ENCODE data around the gene ASS1. TPM values are rescaled to one million over a fixed set of nuclear protein-coding genes. Genes with fewer than 3 reads are reported as not detected.

ASS1 gene
- total RNA-seq, 1 experiment from 2014 or later, result 83.0 TPM

- H3K9me2 ChIP-seq (replicated peaks; ENCODE audit: low read length), result no peaks in the 10 kb centered on the region
- H3K4me3 ChIP-seq (ENCODE audit: low read length), result no peak overlapping the region
- no peak overlapping the region for H3K4me2 ChIP-seq (ENCODE audit: low read length)
- intact Hi-C loops (cut with micrococcal nuclease), result no loop called here
- no peak overlapping the region for H3K9ac ChIP-seq (ENCODE audit: low read length)
- TF ChIP-seq EZH2phosphoT487 (IDR thresholded peaks at IDR 0.05; ENCODE audit: borderline replicate concordance, low read length) (no peak), EZH2 (IDR thresholded peaks at IDR 0.05; ENCODE audit: low read length, unreplicated experiment) (no peak), CTCF (conservative IDR thresholded peaks at IDR 0.05; ENCODE audit: low read depth, low read length) (no peak)
- CTCF ChIA-PET, result no interaction called here
- H3K36me3 ChIP-seq (ENCODE audit: low read depth, low read length), result no peaks in the 10 kb centered on the region
- H3K9me3 ChIP-seq (ENCODE audit: low read length), result no peaks in the 10 kb centered on the region
- H3K27ac ChIP-seq (ENCODE audit: low read length), result no peak overlapping the region
- no peaks in the 10 kb centered on the region for H3F3A ChIP-seq (ENCODE audit: low read length, unreplicated experiment)
- DNase-seq (no peak), ATAC-seq (no peak)
- no peaks in the 10 kb centered on the region for H3K79me2 ChIP-seq (ENCODE audit: low read length)
- no peaks in the 10 kb centered on the region for H4K20me1 ChIP-seq (ENCODE audit: low read length)
- H2AFZ ChIP-seq (ENCODE audit: low read length), result no peak overlapping the region
- H3K4me1 ChIP-seq (ENCODE audit: insufficient read depth, low read length), result 0 out of 2 replicates have a peak, but pooled peaks cover 3% of the 10 kb centered on the region
- BruUV-seq (replicated peaks), result no TSS peak
- POLR2A ChIA-PET (ENCODE audit: unreplicated experiment), result interaction anchor here (0.5 kb wide), 1 partner anchor 1844 kb away, joined by 3 read pairs; no protein-coding TSS in a partner anchor
- H3K27me3 ChIP-seq (ENCODE audit: low read length), result no peaks in the 10 kb centered on the region
Observed at GRCh38 chr9:130396581-130396980, 48.2 kb upstream of the ASS1 start.

GRCh38 chr9:130398487-130399240, 46.1 kb upstream of the ASS1 start:
- no TSS peak for BruUV-seq (replicated peaks)
- TF ChIP-seq EZH2 (IDR thresholded peaks at IDR 0.05; ENCODE audit: low read length, unreplicated experiment) (no peak), CTCF (conservative IDR thresholded peaks at IDR 0.05; ENCODE audit: low read depth, low read length) (no peak), EZH2phosphoT487 (IDR thresholded peaks at IDR 0.05; ENCODE audit: borderline replicate concordance, low read length) (no peak)
- Histone ChIP-seq H4K20me1 (ENCODE audit: low read length) (no peaks in the 10 kb centered on the region), H3F3A (ENCODE audit: low read length, unreplicated experiment) (no peaks in the 10 kb centered on the region), H3K4me1 (ENCODE audit: insufficient read depth, low read length) (no peaks in the 10 kb centered on the region), H3K9me3 (ENCODE audit: low read length) (no peaks in the 10 kb centered on the region), H3K9me2 (replicated peaks; ENCODE audit: low read length) (no peaks in the 10 kb centered on the region), H3K27me3 (ENCODE audit: low read length) (no peaks in the 10 kb centered on the region), H2AFZ (ENCODE audit: low read length) (no peak overlapping the region), H3K27ac (ENCODE audit: low read length) (no peak overlapping the region), H3K9ac (ENCODE audit: low read length) (no peak overlapping the region), H3K4me2 (ENCODE audit: low read length) (no peak overlapping the region), H3K36me3 (ENCODE audit: low read depth, low read length) (no peaks in the 10 kb centered on the region), H3K4me3 (ENCODE audit: low read length) (no peak overlapping the region), H3K79me2 (ENCODE audit: low read length) (no peaks in the 10 kb centered on the region)
- DNase-seq, result no peak
- ATAC-seq, result no peak
- ChIA-PET POLR2A (ENCODE audit: unreplicated experiment) (no interaction called here), CTCF (no interaction called here)
- intact Hi-C loops (cut with micrococcal nuclease), result no loop called here

- no peaks in the 10 kb centered on the region for H4K20me1 ChIP-seq (ENCODE audit: low read length)
- intact Hi-C loops (cut with micrococcal nuclease), result no loop called here
- H3K9me2 ChIP-seq (replicated peaks; ENCODE audit: low read length), result no peaks in the 10 kb centered on the region
- H3K9me3 ChIP-seq (ENCODE audit: low read length), result no peaks in the 10 kb centered on the region
- no peak overlapping the region for H3K9ac ChIP-seq (ENCODE audit: low read length)
- no peaks in the 10 kb centered on the region for H3K79me2 ChIP-seq (ENCODE audit: low read length)
- DNase-seq (no peak), ATAC-seq (no peak)
- no peaks in the 10 kb centered on the region for H3K27me3 ChIP-seq (ENCODE audit: low read length)
- no peaks in the 10 kb centered on the region for H3F3A ChIP-seq (ENCODE audit: low read length, unreplicated experiment)
- H2AFZ ChIP-seq (ENCODE audit: low read length), result no peak overlapping the region
- ChIA-PET CTCF (interaction anchor here (0.7 kb wide), 1 partner anchor 240 kb away, joined by 3 read pairs; no protein-coding TSS in a partner anchor), POLR2A (ENCODE audit: unreplicated experiment) (no interaction called here)
- H3K36me3 ChIP-seq (ENCODE audit: low read depth, low read length), result no peaks in the 10 kb centered on the region
- BruUV-seq (replicated peaks), result no TSS peak
- no peak overlapping the region for H3K27ac ChIP-seq (ENCODE audit: low read length)
- no peak overlapping the region for H3K4me3 ChIP-seq (ENCODE audit: low read length)
- no peaks in the 10 kb centered on the region for H3K4me1 ChIP-seq (ENCODE audit: insufficient read depth, low read length)
- no peak for TF ChIP-seq EZH2 (IDR thresholded peaks at IDR 0.05; ENCODE audit: low read length, unreplicated experiment)
- TF ChIP-seq CTCF (conservative IDR thresholded peaks at IDR 0.05; ENCODE audit: low read depth, low read length), result no peak
- no peak for TF ChIP-seq EZH2phosphoT487 (IDR thresholded peaks at IDR 0.05; ENCODE audit: borderline replicate concordance, low read length)
- no peak overlapping the region for H3K4me2 ChIP-seq (ENCODE audit: low read length)
Observed at GRCh38 chr9:130399768-130400167, 45.0 kb upstream of the ASS1 start.
